HUES64 (cell line): ENCODE data around the gene TMEM151A.

Source experiments
- H3K27ac ChIP-seq: 2 replicates; pipeline ENCODE4 v1.7.0; 2013; ENCODE audit warnings: low read depth, low read length, inconsistent platforms
- H3K27me3 ChIP-seq: 2 replicates; pipeline ENCODE4 v1.6.1; 2013; ENCODE audit warnings: mild to moderate bottlenecking, low read length; ENCODE audit not compliant: insufficient read depth
- H3K36me3 ChIP-seq: 2 replicates; pipeline ENCODE4 v1.6.1; 2013; ENCODE audit warnings: mild to moderate bottlenecking, low read length; ENCODE audit not compliant: insufficient read depth
- H3K4me1 ChIP-seq: 2 replicates; pipeline ENCODE4 v1.6.1; 2013; ENCODE audit warnings: mild to moderate bottlenecking, low read length, moderate library complexity; ENCODE audit not compliant: insufficient read depth
- H3K4me3 ChIP-seq: 2 replicates; pipeline ENCODE4 v1.5.1; 2013; ENCODE audit warnings: mild to moderate bottlenecking, low read length, moderate library complexity
- H3K9ac ChIP-seq: 2 replicates; pipeline ENCODE4 v1.6.1; 2013; ENCODE audit warnings: mild to moderate bottlenecking, low read depth, low read length
- H3K9me3 ChIP-seq: 2 replicates; pipeline ENCODE4 v1.6.1; 2013; ENCODE audit warnings: low read depth, low read length; ENCODE audit not compliant: insufficient read depth
- WGBS: fragments of 150-250, 120-280 bp; methylation state at CpG from one replicate; pipeline ENCODE4 v1.1.7; 2013; ENCODE audit warnings: missing lambda C conversion rate; 5-methylcytosine and 5-hydroxymethylcytosine counted together

The TMEM151A gene

DNA sequence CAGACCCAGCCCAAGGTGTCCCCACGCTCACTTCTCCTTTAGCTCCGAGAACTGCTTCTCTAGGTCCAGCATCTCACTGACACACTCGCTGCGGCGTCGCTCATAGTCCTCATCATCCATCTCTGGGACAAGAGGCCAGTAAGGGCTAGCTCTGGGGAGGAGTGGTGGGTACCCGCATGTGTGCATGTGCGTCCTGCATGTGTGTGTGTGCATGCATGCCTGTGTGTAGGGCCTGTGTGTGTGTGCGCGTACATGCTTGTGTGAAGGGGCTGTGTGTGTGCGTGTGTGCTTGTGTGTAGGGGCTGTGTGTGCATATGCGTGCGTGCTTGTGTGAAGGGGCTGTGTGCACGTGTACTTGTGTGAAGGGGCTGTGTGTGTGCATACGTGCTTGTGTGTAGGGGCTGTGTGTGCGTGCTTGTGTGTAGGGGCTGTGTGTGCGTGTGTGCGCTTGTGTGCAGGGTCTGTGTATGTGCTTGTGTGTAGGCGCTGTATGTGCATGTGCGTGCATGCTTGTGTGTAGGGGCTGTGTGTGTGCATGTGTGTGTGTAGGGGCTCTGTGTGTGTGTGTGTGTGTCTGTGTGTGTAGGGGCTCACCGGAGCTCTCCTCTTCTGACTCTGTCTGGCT is 49.9 kb downstream of the TMEM151A start:
- no peak overlapping the region for H3K27ac ChIP-seq
- H3K27me3 ChIP-seq = peaks cover under 1% of the 10 kb centered on the region; the same call in 1 of the 2 replicates
- peaks cover 16% of the 10 kb centered on the region for H3K4me1 ChIP-seq
- 94% methylated on average over 20 of the region's 21 CpGs for WGBS
- H3K9me3 ChIP-seq = no peaks in the 10 kb centered on the region
- peaks cover 41% of the 10 kb centered on the region for H3K36me3 ChIP-seq
- H3K9ac ChIP-seq = no peak overlapping the region
- H3K4me3 ChIP-seq = no peak overlapping the region

DNA sequence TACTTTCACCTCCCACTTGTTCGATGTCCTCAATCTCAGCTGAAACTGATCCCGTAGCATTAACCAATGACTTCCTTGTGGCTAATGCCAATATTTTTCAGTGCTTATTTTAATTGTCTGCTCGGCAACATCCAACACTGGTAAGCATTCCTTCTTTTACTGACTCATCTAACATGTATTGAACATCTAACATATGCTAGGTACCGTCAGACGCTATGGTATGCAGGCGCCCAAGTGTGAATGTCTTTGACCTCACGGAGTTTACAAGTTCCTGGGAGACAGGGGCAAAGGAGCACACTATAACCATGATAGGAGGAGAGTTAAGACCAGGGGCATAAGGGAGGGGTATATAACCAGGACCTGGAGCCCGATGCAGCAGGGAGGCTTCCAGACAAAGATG is 51.5 kb downstream of the TMEM151A start:
- peaks cover 7% of the 10 kb centered on the region; the same call in 1 of the 2 replicates for H3K27me3 ChIP-seq
- peaks cover 10% of the 10 kb centered on the region; the same call in 1 of the 2 replicates for H3K4me1 ChIP-seq
- WGBS = 93% methylated on average over 8 of the region's 8 CpGs
- H3K9me3 ChIP-seq = no peaks in the 10 kb centered on the region
- no peak overlapping the region for H3K9ac ChIP-seq
- H3K4me3 ChIP-seq = no peak overlapping the region
- no peak overlapping the region for H3K27ac ChIP-seq
- H3K36me3 ChIP-seq = peaks cover 31% of the 10 kb centered on the region

DNA sequence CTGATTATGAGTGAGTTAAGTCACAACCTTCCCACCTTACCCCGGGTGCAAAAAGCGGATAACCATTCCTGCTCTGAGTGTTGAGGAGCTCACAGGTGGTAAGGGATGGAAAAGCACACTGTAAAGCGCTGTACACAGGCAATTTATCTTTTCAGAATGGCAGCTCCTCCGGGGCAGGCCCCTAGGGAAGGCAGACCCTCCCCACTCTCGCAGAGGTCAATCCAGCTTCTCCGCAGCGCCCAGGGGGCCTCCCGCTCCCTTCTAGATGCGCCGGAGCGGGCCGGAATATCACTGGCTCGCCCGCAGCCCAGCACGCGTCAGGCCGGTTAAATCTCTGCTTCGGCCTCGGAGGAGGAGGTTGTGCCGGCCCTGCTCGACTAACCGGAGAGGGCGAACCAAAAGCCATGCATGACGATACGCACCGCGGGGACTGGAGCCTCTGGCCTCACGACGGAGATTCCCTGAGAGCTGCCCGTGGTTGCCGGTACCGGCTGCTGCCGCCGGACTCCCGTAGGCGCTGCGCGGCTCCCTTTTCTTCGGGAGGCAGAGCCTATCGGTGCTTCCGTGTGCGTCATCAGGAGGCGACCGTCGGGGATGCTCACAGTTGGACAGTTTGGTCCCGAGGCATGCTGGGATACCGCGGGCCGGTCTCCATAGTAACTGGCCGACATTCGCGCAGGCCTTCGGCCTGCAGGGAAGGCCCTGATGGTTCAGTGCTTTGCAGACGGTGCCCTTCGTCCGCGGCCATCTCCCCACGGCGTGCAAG is 53.0 kb downstream of the TMEM151A start, which contains the start of gene BRMS1:
Gene BRMS1, minus strand, starts transcription at position 555 of the 766 bp plus-strand sequence. CDS start 2,870 bp downstream, outside the sequence.
- under 1% methylated on average over 59 of the region's 59 CpGs for WGBS
- peak within 1 kb of the TSS; percentile 56 for H3K27ac ChIP-seq

DNA sequence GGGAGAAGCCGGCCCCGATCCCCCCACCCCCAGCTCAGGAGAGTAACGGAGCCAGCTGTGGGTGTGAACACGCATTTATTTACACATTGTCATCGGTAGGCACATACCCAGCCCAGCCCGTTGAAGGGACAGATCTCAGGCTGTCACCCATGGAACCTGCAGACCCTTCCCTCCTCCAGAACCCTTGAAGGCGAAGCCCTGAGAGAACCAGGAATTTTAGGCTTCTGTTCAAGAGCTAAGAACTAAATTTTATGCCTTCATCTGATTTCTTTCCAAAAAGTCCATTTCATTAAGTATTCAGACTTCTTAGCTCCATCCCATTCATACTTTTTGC is 53.6 kb downstream of the TMEM151A start:
- Histone ChIP-seq H3K4me3 (peak overlapping the region; percentile 92), H3K27me3 (peaks cover 7% of the 10 kb centered on the region; the same call in 1 of the 2 replicates), H3K36me3 (peaks cover 20% of the 10 kb centered on the region), H3K27ac (peak overlapping the region; percentile 19; the same call in 1 of the 2 replicates), H3K9ac (peak overlapping the region; percentile 16; the same call in 1 of the 2 replicates), H3K4me1 (peaks cover 10% of the 10 kb centered on the region; the same call in 1 of the 2 replicates), H3K9me3 (no peaks in the 10 kb centered on the region)
- WGBS = 29% methylated on average over 7 of the region's 7 CpGs

More for the DNA sequence above, 53.0 kb downstream of the TMEM151A start, which contains the start of gene BRMS1:
- Histone ChIP-seq H3K4me3 (peak within 1 kb of the TSS; percentile 92), H3K36me3 (peaks cover 26% of the 10 kb centered on the region), H3K27me3 (peaks cover 7% of the 10 kb centered on the region; the same call in 1 of the 2 replicates), H3K9ac (peak within 1 kb of the TSS; percentile 84), H3K9me3 (no peaks in the 10 kb centered on the region), H3K4me1 (peaks cover 10% of the 10 kb centered on the region; the same call in 1 of the 2 replicates)
